Keratinocyte (primary cell): ENCODE results near the gene FIP1L1. TPM values are rescaled to one million over a fixed set of nuclear protein-coding genes. Genes with fewer than 3 reads are reported as not detected.

ENCODE experiments used
- DNase-seq: peaks from one replicate; pipeline ENCODE4 v3.0.0-alpha.2; 2011; ENCODE audit warnings: low read depth, missing footprints, low spot score
- FAIRE-seq: peaks from 2 replicates; lab custom pipeline; 2011; peaks lifted over from hg19 to GRCh38; lab: Jason Lieb, UNC
- H2AFZ ChIP-seq: 2 replicates; pipeline ENCODE4 v1.6.0; 2012; ENCODE audit warnings: low read length, control low read depth, inconsistent platforms; ENCODE audit not compliant: control insufficient read depth
- H3K27ac ChIP-seq: 2 replicates; pipeline ENCODE4 v1.5.1; 2011; ENCODE audit warnings: low read length; ENCODE audit not compliant: control insufficient read depth, insufficient read depth
- H3K27me3 ChIP-seq: 3 replicates; pipeline ENCODE4 v1.6.0; 2011; ENCODE audit warnings: low read length; ENCODE audit not compliant: control insufficient read depth, insufficient read depth; ENCODE audit errors: extremely low read depth
- H3K36me3 ChIP-seq, 2 experiments: 2 replicates in 1 of 2; 3 replicates in 1 of 2; pipeline ENCODE4 v1.5.1; 2011; ENCODE audit warnings: low read length in 2 of 2, mild to moderate bottlenecking in 1 of 2; ENCODE audit not compliant: control insufficient read depth in 2 of 2, insufficient read depth in 2 of 2; ENCODE audit errors: extremely low read depth in 1 of 2
- H3K4me1 ChIP-seq: 3 replicates; pipeline ENCODE4 v1.5.1; 2011; ENCODE audit warnings: low read length; ENCODE audit not compliant: control insufficient read depth, insufficient read depth; ENCODE audit errors: extremely low read depth
- H3K4me2 ChIP-seq: 3 replicates; pipeline ENCODE4 v1.6.0; 2011; ENCODE audit warnings: low read depth, low read length; ENCODE audit not compliant: control insufficient read depth, insufficient read depth; ENCODE audit errors: extremely low read depth
- H3K4me3 ChIP-seq, 3 experiments: fragments of 200-600 bp in 1 of 3; sonication (generic) in 1 of 3; 2 replicates in 2 of 3; 3 replicates in 1 of 3; pipeline ENCODE4 v1.5.1; 2011 to 2016; ENCODE audit warnings: low read length in 3 of 3, mild to moderate bottlenecking in 3 of 3, control low read depth in 2 of 3, inconsistent platforms in 1 of 3, low read depth in 1 of 3, mixed read lengths in 1 of 3, mixed run types in 1 of 3, moderate library complexity in 1 of 3; ENCODE audit not compliant: control insufficient read depth in 2 of 3, insufficient read depth in 2 of 3; ENCODE audit errors: extremely low read depth in 1 of 3
- H3K79me2 ChIP-seq: 2 replicates; pipeline ENCODE4 v1.6.0; 2012; ENCODE audit warnings: low read length; ENCODE audit not compliant: control insufficient read depth, insufficient read depth
- H3K9ac ChIP-seq: 3 replicates; pipeline ENCODE4 v1.6.0; 2011; ENCODE audit warnings: low read length; ENCODE audit not compliant: control insufficient read depth, insufficient read depth; ENCODE audit errors: extremely low read depth
- H3K9me1 ChIP-seq: 3 replicates; pipeline ENCODE4 v1.6.0; 2011; ENCODE audit warnings: low read length; ENCODE audit not compliant: control insufficient read depth, insufficient read depth; ENCODE audit errors: extremely low read depth
- H3K9me3 ChIP-seq: 2 replicates; pipeline ENCODE4 v1.5.1; 2012; ENCODE audit warnings: low read depth, low read length; ENCODE audit not compliant: control insufficient read depth
- H4K20me1 ChIP-seq: 3 replicates; pipeline ENCODE4 v1.6.0; 2011; ENCODE audit warnings: low read length; ENCODE audit not compliant: control insufficient read depth, insufficient read depth; ENCODE audit errors: extremely low read depth
- CTCF ChIP-seq, 3 experiments: IDR thresholded peaks in 1 of 3; conservative IDR thresholded peaks in 1 of 3; optimal IDR thresholded peaks in 1 of 3; 2 replicates in 2 of 3; 3 replicates in 1 of 3; pipeline versions ENCODE3 to v1.5.1; 2011; ENCODE audit warnings: low read length in 3 of 3, mild to moderate bottlenecking in 3 of 3, moderate library complexity in 2 of 3, control low read depth in 1 of 3, inconsistent platforms in 1 of 3; ENCODE audit not compliant: insufficient read depth in 2 of 3; ENCODE audit errors: extremely low read depth in 1 of 3
- EZH2 ChIP-seq: IDR thresholded peaks from one replicate; pipeline ENCODE4 v1.6.1; 2012; ENCODE audit warnings: inconsistent platforms, mild to moderate bottlenecking, low read length, moderate library complexity
- dilution Hi-C: fragments of 300-500 bp; cut with MboI; formaldehyde crosslinking; loops from one replicate; pipeline ENCODE4 v1.7.0; 2020; ENCODE audit warnings: low sequenced_read_pairs; ENCODE audit not compliant: extremely low pct_ligation_motif_present
- polyA plus RNA-seq, 5 experiments: library from polyadenylated mRNA; depleted of rRNA in 3 of 5; stranded (reverse) in 3 of 5; stranded (forward) in 1 of 5; unstranded in 1 of 5; fragments of >200 nt; gene quantifications; 1 replicate in 1 of 5; 2 replicates in 3 of 5; 3 replicates in 1 of 5; pipeline versions ENCODE4 v1.2.1 to v1.2.3, GENCODE V29; 2011 to 2012; ENCODE audit warnings: missing spikeins in 2 of 5, low read depth in 1 of 5, low replicate concordance in 1 of 5

Gene FIP1L1
- polyA plus RNA-seq, 1 donor (not counting 4 experiments of a cell fraction or from before 2014, with no cell fraction given): 36.7 TPM

GRCh38 chr4:53348046-53348445 is 29.4 kb upstream of the FIP1L1 start:
- no peaks in the 10 kb centered on the region for H3K79me2 ChIP-seq
- dilution Hi-C loops: no loop called here
- peaks cover 0 to under 1% of the 10 kb centered on the region in 2 experiments for H3K36me3 ChIP-seq
- no peaks in the 10 kb centered on the region for H4K20me1 ChIP-seq
- no peak overlapping the region for H3K4me2 ChIP-seq
- FAIRE-seq: no peak
- no peak overlapping the region for H3K27ac ChIP-seq
- H3K9me1 ChIP-seq: no peaks in the 10 kb centered on the region
- no peak overlapping the region for H3K9ac ChIP-seq
- H3K27me3 ChIP-seq: no peaks in the 10 kb centered on the region
- H2AFZ ChIP-seq: no peak overlapping the region
- DNase-seq: no peak
- no peak overlapping the region for H3K4me3 ChIP-seq
- H3K4me1 ChIP-seq: peaks cover 17% of the 10 kb centered on the region
- H3K9me3 ChIP-seq: no peaks in the 10 kb centered on the region
- TF ChIP-seq CTCF (optimal IDR thresholded peaks at IDR 0.05 in 1 of 3, IDR thresholded peaks at IDR 0.05 in 1 of 3, conservative IDR thresholded peaks at IDR 0.05 in 1 of 3; ENCODE audit: extremely low read depth in 1 of 3, insufficient read depth in 2 of 3, low read length in 3 of 3) (no peak), EZH2 (no peak)

DNA sequence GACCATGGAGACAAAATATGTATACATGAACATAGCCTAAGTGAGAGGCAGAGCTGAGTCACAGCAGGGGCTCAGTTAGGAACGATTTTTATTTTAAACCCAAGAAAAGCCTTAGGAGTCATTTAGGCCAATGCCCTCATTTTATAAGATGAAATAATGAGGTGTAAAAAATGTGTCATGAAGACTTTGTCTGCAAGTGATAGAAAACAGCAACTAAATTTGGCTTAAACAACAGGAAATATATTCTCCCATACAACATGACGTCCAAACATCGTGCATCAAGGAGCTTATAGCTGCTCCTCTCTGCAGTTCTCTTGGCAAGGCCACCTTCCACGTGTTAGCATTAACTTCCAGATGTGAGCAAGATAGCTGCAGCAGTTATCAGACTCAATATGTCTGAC is 28.4 kb upstream of the FIP1L1 start:
- Histone ChIP-seq H3K9me3 (no peaks in the 10 kb centered on the region), H3K36me3 (peaks cover 0 to 5% of the 10 kb centered on the region in 2 experiments), H3K27ac (no peak overlapping the region), H3K79me2 (no peaks in the 10 kb centered on the region), H3K9me1 (no peaks in the 10 kb centered on the region), H3K4me1 (peaks cover 17% of the 10 kb centered on the region), H3K9ac (no peak overlapping the region), H3K4me3 (no peak overlapping the region), H3K4me2 (no peak overlapping the region), H2AFZ (no peak overlapping the region), H4K20me1 (no peaks in the 10 kb centered on the region), H3K27me3 (no peaks in the 10 kb centered on the region)
- TF ChIP-seq CTCF (optimal IDR thresholded peaks at IDR 0.05 in 1 of 3, IDR thresholded peaks at IDR 0.05 in 1 of 3, conservative IDR thresholded peaks at IDR 0.05 in 1 of 3; ENCODE audit: extremely low read depth in 1 of 3, insufficient read depth in 2 of 3, low read length in 3 of 3): no peak
- TF ChIP-seq EZH2: no peak
- dilution Hi-C loops: no loop called here
- DNase-seq (no peak), FAIRE-seq (no peak)
